ENCODE results near the gene SLC6A18.
A peak's percentile ranks its signal among the peaks of the same experiment; 100 is the strongest.

SLC6A18 gene

DNA sequence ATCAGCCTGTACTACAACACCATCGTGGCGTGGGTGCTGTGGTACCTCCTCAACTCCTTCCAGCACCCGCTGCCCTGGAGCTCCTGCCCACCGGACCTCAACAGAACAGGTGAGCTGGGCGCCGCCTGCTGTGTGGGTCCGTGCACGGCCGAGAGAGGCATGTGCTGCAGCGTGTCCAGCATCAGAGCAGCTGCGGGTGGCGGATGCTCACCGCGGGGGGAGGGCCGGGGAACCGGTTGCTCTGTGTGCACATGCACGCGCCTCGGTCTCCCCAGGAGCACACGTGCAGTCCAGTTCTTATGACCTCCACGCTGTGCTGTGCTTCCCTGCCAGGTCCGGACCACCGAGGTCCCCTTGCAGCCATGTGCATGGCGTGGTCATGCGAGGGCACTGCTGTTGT is 7.6 kb downstream of the SLC6A18 start:
- TF ChIP-seq POLR2A (IDR thresholded peaks at IDR 0.05; ENCODE audit: low read length) (no peak), GATA1 (IDR thresholded peaks at IDR 0.05; ENCODE audit: low read depth, low read length) (no peak)
- no peak for DNase-seq

DNA sequence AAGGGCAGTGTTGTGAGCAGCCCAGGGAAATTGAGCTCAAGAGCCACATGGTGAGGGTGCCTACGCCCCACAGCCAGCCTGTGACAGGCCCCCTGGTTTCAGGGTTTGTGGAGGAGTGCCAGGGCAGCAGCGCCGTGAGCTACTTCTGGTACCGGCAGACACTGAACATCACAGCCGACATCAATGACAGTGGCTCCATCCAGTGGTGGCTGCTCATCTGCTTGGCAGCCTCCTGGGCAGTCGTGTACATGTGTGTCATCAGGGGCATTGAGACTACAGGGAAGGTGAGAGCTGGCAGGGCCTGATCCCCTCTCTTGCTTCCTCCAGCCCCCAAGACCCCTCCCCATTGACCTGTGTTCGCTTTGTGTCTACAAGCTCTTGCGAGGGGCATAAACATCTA is 10.2 kb downstream of the SLC6A18 start:
- no peak for TF ChIP-seq GATA1 (IDR thresholded peaks at IDR 0.05; ENCODE audit: low read depth, low read length)
- TF ChIP-seq POLR2A (IDR thresholded peaks at IDR 0.05; ENCODE audit: low read length) = no peak
- peak; percentile 50 to 60 for DNase-seq

DNA sequence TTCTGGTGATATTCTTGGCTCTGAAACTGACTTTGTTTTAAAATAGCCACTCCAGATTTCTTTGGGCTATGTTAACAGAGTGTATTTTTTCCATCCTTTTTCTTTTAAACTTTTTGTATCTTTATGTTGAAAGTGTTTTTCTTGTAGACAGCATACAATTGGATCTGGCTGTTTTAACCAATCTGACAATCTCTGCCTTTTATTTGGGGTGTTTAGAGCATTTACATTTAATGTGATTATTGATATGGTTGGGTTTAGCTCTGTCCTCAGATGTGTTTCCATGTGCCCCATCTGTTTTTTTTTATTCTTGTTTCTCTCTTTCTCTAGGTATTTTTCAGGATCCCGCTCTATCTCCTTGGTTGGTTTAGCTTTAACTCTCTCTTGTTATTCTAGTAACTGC is 10.7 kb downstream of the SLC6A18 start:
- TF ChIP-seq POLR2A (IDR thresholded peaks at IDR 0.05; ENCODE audit: low read length) (no peak), GATA1 (IDR thresholded peaks at IDR 0.05; ENCODE audit: low read depth, low read length) (no peak)
- DNase-seq = no peak

GRCh38 chr5:1239505-1240251 is 14.5 kb downstream of the SLC6A18 start:
- no peak for TF ChIP-seq POLR2A (IDR thresholded peaks at IDR 0.05; ENCODE audit: low read length)
- TF ChIP-seq GATA1 (IDR thresholded peaks at IDR 0.05; ENCODE audit: low read depth, low read length) = no peak
- DNase-seq = no peak

GRCh38 chr5:1240496-1241260 is 15.5 kb downstream of the SLC6A18 start:
- no peak for DNase-seq
- TF ChIP-seq GATA1 (IDR thresholded peaks at IDR 0.05; ENCODE audit: low read depth, low read length) (no peak), POLR2A (IDR thresholded peaks at IDR 0.05; ENCODE audit: low read length) (no peak)

GRCh38 chr5:1241509-1242080 is 16.4 kb downstream of the SLC6A18 start:
- DNase-seq = no peak
- TF ChIP-seq POLR2A (IDR thresholded peaks at IDR 0.05; ENCODE audit: low read length) (no peak), GATA1 (IDR thresholded peaks at IDR 0.05; ENCODE audit: low read depth, low read length) (no peak)

GRCh38 chr5:1242733-1243486 is 17.7 kb downstream of the SLC6A18 start:
- TF ChIP-seq POLR2A (IDR thresholded peaks at IDR 0.05; ENCODE audit: low read length) = no peak
- no peak for TF ChIP-seq GATA1 (IDR thresholded peaks at IDR 0.05; ENCODE audit: low read depth, low read length)
- DNase-seq = no peak

GRCh38 chr5:1243487-1244130 is 18.4 kb downstream of the SLC6A18 start:
- no peak for DNase-seq
- TF ChIP-seq POLR2A (IDR thresholded peaks at IDR 0.05; ENCODE audit: low read length) = no peak
- TF ChIP-seq GATA1 (IDR thresholded peaks at IDR 0.05; ENCODE audit: low read depth, low read length) = no peak

- no peak for DNase-seq
- no peak for TF ChIP-seq POLR2A (IDR thresholded peaks at IDR 0.05; ENCODE audit: low read length)
- TF ChIP-seq GATA1 (IDR thresholded peaks at IDR 0.05; ENCODE audit: low read depth, low read length) = no peak
These were observed 19.1 kb downstream of the SLC6A18 start for GRCh38 chr5:1244255-1244654.

- TF ChIP-seq POLR2A (IDR thresholded peaks at IDR 0.05; ENCODE audit: low read length) (no peak), GATA1 (IDR thresholded peaks at IDR 0.05; ENCODE audit: low read depth, low read length) (no peak)
- peak; percentile 14 to 20 for DNase-seq
These were observed 19.8 kb downstream of the SLC6A18 start for GRCh38 chr5:1244976-1245375.

DNA sequence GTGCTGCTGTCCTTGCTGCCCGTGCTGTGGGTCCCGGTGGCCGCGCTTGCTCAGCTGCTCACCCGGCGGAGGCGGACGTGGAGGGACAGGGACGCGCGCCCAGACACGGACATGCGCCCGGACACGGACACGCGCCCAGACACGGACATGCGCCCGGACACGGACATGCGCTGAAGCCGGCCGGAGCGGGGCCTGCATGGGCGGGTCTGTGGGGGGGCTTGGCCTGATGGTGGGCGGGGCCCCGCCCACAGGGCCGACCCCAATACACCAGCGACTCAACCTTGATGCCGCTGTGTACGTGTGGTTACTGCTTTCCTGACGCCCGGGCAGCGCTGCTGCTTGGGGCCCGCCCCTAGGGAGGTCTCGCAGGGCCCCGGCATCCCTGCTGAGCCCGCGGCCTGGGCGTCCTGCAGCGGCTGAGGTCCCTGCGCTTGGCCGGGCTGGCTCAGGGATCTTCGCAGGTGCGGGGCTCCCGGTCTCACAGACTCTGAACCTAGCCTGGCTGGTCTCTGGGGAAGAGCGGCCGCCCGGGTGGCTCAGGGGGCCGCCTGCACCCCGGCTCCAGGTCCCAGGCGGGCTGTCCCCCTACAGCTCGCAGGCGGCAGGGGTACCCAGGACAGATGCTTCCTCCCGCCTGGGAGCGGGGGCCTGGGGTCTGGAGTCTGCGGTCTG is 20.9 kb downstream of the SLC6A18 start:
- TF ChIP-seq POLR2A (IDR thresholded peaks at IDR 0.05; ENCODE audit: low read length) (no peak), GATA1 (IDR thresholded peaks at IDR 0.05; ENCODE audit: low read depth, low read length) (no peak)
- DNase-seq = no peak

GRCh38 chr5:1246711-1247431 is 21.7 kb downstream of the SLC6A18 start:
- DNase-seq = peak; percentile 33 to 47
- TF ChIP-seq POLR2A (IDR thresholded peaks at IDR 0.05; ENCODE audit: low read length) (no peak), GATA1 (IDR thresholded peaks at IDR 0.05; ENCODE audit: low read depth, low read length) (no peak)
